Glutamatergic neuron (in vitro differentiated cells): Measurements from ENCODE around the gene DRAXIN. TPM values are rescaled to one million over a fixed set of nuclear protein-coding genes. Genes with fewer than 3 reads are reported as not detected.
A peak's percentile ranks its signal among the peaks of the same experiment; 100 is the strongest.

Source experiments
- DNase-seq: peaks from one replicate; pipeline ENCODE4 v3.0.0; 2022
- H3K27ac Mint-ChIP-seq: one replicate; pipeline ENCODE4 v1.8.0; 2020; ENCODE audit warnings: mild to moderate bottlenecking, mixed read lengths, inconsistent platforms; ENCODE audit not compliant: unreplicated experiment
- H3K27me3 Mint-ChIP-seq: one replicate; pipeline ENCODE4 v1.8.0; 2020; ENCODE audit warnings: mild to moderate bottlenecking, moderate library complexity, mixed read lengths, inconsistent platforms; ENCODE audit not compliant: unreplicated experiment
- H3K36me3 Mint-ChIP-seq: one replicate; pipeline ENCODE4 v1.8.0; 2020; ENCODE audit warnings: mild to moderate bottlenecking, mixed read lengths, inconsistent platforms; ENCODE audit not compliant: unreplicated experiment
- H3K4me1 Mint-ChIP-seq: one replicate; pipeline ENCODE4 v1.8.0; 2020; ENCODE audit warnings: mild to moderate bottlenecking, low read depth, mixed read lengths, inconsistent platforms; ENCODE audit not compliant: unreplicated experiment
- H3K4me3 Mint-ChIP-seq: one replicate; pipeline ENCODE4 v1.8.0; 2020; ENCODE audit warnings: mild to moderate bottlenecking, mixed read lengths, inconsistent platforms; ENCODE audit not compliant: unreplicated experiment
- H3K9me3 Mint-ChIP-seq: one replicate; pipeline ENCODE4 v1.8.0; 2020; ENCODE audit warnings: mild to moderate bottlenecking, moderate library complexity, mixed read lengths, inconsistent platforms; ENCODE audit not compliant: unreplicated experiment
- CTCF ChIP-seq: fragments of 200-600 bp; sonication (generic); IDR thresholded peaks from one replicate; pipeline ENCODE4 v1.5.0; 2021; ENCODE audit not compliant: partially characterized antibody, unreplicated experiment
- total RNA-seq: library from RNA; stranded (reverse); fragmentation: NEBNext Ultra II Directional; extraction: Animal tissue kit (Norgen Biotek cat#: 25700); gene quantifications from one replicate; pipeline ENCODE4 v1.2.1, GENCODE V29; 2021; ENCODE audit not compliant: unreplicated experiment

The DRAXIN gene
- total RNA-seq, 1 donor from 2014 or later = 111 TPM

- Mint-ChIP-seq H3K27me3 (peaks cover 7% of the 10 kb centered on the region), H3K36me3 (no peaks in the 10 kb centered on the region), H3K4me3 (no peak overlapping the region), H3K27ac (no peak overlapping the region), H3K4me1 (peaks cover 2% of the 10 kb centered on the region), H3K9me3 (peaks cover 2% of the 10 kb centered on the region)
- no peak for DNase-seq
- no peak for TF ChIP-seq CTCF
Measured at GRCh38 chr1:11657654-11658053, 33.9 kb upstream of the DRAXIN start.

GRCh38 chr1:11658542-11658941 is 33.0 kb upstream of the DRAXIN start:
- DNase-seq = no peak
- H3K4me3 Mint-ChIP-seq = no peak overlapping the region
- TF ChIP-seq CTCF = no peak
- no peaks in the 10 kb centered on the region for H3K36me3 Mint-ChIP-seq
- peaks cover 7% of the 10 kb centered on the region for H3K27me3 Mint-ChIP-seq
- H3K4me1 Mint-ChIP-seq = no peaks in the 10 kb centered on the region
- H3K27ac Mint-ChIP-seq = no peak overlapping the region
- H3K9me3 Mint-ChIP-seq = peaks cover 2% of the 10 kb centered on the region

- Mint-ChIP-seq H3K36me3 (no peaks in the 10 kb centered on the region), H3K4me3 (no peak overlapping the region), H3K9me3 (peaks cover 2% of the 10 kb centered on the region), H3K4me1 (no peaks in the 10 kb centered on the region), H3K27ac (no peak overlapping the region), H3K27me3 (peaks cover 7% of the 10 kb centered on the region)
- no peak for TF ChIP-seq CTCF
- DNase-seq = no peak
Measured at GRCh38 chr1:11659748-11660147, 31.8 kb upstream of the DRAXIN start.

- no peak for TF ChIP-seq CTCF
- Mint-ChIP-seq H3K27me3 (peaks cover 6% of the 10 kb centered on the region), H3K4me3 (no peak overlapping the region), H3K27ac (no peak overlapping the region), H3K36me3 (no peaks in the 10 kb centered on the region), H3K4me1 (no peaks in the 10 kb centered on the region), H3K9me3 (no peaks in the 10 kb centered on the region)
- no peak for DNase-seq
Measured at GRCh38 chr1:11661103-11661502, 30.4 kb upstream of the DRAXIN start.

GRCh38 chr1:11664336-11665065 is 27.0 kb upstream of the DRAXIN start:
- Mint-ChIP-seq H3K9me3 (peaks cover 1% of the 10 kb centered on the region), H3K27ac (no peak overlapping the region), H3K4me1 (peaks cover 1% of the 10 kb centered on the region), H3K4me3 (peak overlapping the region; percentile 69), H3K27me3 (peaks cover 6% of the 10 kb centered on the region), H3K36me3 (no peaks in the 10 kb centered on the region)
- no peak for DNase-seq
- no peak for TF ChIP-seq CTCF
